AG10803 (cell line): ENCODE data around the gene SPSB4.

Experiments
- DNase-seq: peaks from one replicate; pipeline ENCODE4 v3.0.0; 2010; ENCODE audit warnings: low read depth
- H3K4me3 ChIP-seq: 2 replicates; pipeline ENCODE4 v1.5.1; 2011; ENCODE audit warnings: mild to moderate bottlenecking, low read length, control low read depth
- CTCF ChIP-seq: conservative IDR thresholded peaks from 2 replicates; pipeline ENCODE4 v1.5.1; 2011; ENCODE audit warnings: mild to moderate bottlenecking, low read length, control low read depth, inconsistent platforms

Gene SPSB4

GRCh38 chr3:141019244-141019643, 31.9 kb upstream of the SPSB4 start:
- no peak for DNase-seq
- H3K4me3 ChIP-seq, result no peak overlapping the region
- no peak for TF ChIP-seq CTCF

- H3K4me3 ChIP-seq, result no peak overlapping the region
- no peak for TF ChIP-seq CTCF
- no peak for DNase-seq
These were observed 30.9 kb upstream of the SPSB4 start for GRCh38 chr3:141020143-141020830.

GRCh38 chr3:141021261-141021660, 29.9 kb upstream of the SPSB4 start:
- H3K4me3 ChIP-seq, result no peak overlapping the region
- no peak for DNase-seq
- TF ChIP-seq CTCF, result no peak

GRCh38 chr3:141030296-141030695, 20.9 kb upstream of the SPSB4 start:
- H3K4me3 ChIP-seq, result no peak overlapping the region
- no peak for TF ChIP-seq CTCF
- no peak for DNase-seq

- no peak overlapping the region for H3K4me3 ChIP-seq
- TF ChIP-seq CTCF, result no peak
- no peak for DNase-seq
These were observed 11.6 kb upstream of the SPSB4 start for GRCh38 chr3:141039589-141039988.

- TF ChIP-seq CTCF, result no peak
- no peak for DNase-seq
These were observed 6.2 kb upstream of the SPSB4 start for GRCh38 chr3:141044695-141045641.

More at GRCh38 chr3:141044695-141045641, 6.2 kb upstream of the SPSB4 start:
- no peak overlapping the region for H3K4me3 ChIP-seq
